Stimulated activated CD4-positive, alpha-beta T cell treated with anti-CD3 and anti-CD28 coated beads, Interleukin-1b, Interleukin-23, amount 100 ng/mL, for 4 hours (primary cell): ENCODE data around the gene ZNF775.
A peak's percentile ranks its signal among the peaks of the same experiment; 100 is the strongest.

Experiments used
- DNase-seq, 2 donors: peaks; one replicate each; pipeline ENCODE4 v3.0.0-alpha.2; 2020; ENCODE audit warnings: low read depth in 2 of 2

Gene ZNF775

GRCh38 chr7:150412518-150413488 lies 33.7 kb downstream of the ZNF775 start:
- DNase-seq: no peak

- DNase-seq: no peak
These were observed 34.5 kb downstream of the ZNF775 start for GRCh38 chr7:150413640-150414081.

DNA sequence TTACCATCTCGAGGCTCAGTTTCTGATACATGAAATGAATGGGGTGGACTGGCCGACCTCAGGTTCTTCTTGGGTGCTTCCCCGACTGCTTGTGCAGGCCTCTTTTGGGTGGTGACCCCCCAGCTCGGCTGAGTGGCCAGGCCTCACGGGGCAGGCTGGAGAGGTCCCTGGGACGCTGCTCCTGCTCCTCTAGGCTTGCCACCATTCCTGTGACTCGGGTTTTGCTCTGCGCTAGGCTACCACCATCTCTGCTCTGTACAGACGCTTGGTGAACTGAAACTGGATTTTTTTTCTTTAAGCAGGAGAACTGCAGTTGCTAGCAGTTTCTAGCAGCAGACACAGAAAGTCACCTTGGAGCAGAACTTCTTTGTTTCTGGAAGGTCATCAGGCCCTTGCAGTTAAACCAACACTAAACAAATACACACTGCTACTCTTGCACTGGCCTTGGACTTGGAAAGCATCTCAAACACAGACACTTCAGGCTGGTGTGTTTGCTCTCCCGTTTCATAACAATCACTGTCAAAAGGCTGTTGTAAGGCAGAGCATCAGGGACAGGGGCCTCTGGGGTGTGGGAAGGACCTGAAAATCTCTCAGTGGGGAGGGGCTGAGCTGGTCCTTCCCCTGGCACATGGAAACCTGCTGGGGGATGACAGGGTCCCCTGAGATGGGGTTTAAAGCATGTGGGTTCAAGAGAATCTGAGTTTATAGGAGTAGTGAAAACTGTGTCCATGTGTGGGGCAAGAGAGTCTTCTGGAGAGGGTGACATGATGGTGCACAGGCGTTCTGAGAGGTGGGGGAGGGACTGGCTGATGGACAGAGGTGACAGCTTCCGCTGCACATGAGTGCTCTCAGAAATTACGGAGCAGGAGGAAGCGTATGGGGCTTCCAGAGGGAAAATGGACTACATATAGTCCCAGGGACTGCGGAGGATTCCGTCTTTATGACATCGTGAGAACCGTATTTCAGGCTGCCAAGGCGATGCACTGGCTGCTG lies 36.3 kb downstream of the ZNF775 start:
- no peak for DNase-seq

DNA sequence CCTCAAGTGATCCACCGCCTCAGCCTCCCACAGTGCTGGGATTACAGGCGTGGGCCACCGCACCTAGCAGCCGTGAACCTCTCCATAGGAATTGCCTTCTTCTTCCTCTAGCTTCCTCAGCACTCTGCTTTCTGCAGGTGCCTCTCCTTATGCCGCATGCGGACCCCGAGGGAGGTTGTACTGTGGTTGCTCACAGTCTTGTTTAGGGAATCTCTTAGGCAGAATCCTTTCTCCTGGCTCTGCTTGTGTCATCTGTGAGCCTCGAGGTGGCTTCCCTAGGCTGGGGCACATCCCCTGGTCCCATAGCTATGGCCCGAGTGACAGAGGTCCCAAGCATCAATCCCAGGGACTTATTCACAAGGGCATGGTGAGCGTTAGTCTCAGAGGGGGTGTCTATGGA lies 38.1 kb downstream of the ZNF775 start:
- DNase-seq: no peak

- DNase-seq: no peak
These were observed 38.7 kb downstream of the ZNF775 start for GRCh38 chr7:150417863-150418262.

DNA sequence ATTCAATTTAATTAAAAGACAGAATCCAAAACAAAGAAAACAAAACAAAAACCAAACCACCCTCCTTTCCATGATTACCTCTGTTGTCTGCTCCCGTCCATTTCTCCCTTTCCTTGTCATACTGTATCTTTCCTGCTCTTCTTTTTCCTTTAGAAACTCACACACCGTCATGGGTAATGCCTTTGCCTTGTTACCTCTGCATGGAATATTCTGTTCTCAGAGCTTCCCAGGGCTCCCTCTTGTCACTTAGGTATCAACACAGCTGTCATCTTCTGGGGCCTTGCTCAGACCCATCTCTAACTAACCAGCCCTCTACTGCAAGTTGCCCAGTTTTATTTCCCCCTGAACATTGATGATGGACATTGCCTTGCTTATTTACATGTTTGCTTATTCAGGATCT lies 41.1 kb downstream of the ZNF775 start:
- no peak for DNase-seq

DNA sequence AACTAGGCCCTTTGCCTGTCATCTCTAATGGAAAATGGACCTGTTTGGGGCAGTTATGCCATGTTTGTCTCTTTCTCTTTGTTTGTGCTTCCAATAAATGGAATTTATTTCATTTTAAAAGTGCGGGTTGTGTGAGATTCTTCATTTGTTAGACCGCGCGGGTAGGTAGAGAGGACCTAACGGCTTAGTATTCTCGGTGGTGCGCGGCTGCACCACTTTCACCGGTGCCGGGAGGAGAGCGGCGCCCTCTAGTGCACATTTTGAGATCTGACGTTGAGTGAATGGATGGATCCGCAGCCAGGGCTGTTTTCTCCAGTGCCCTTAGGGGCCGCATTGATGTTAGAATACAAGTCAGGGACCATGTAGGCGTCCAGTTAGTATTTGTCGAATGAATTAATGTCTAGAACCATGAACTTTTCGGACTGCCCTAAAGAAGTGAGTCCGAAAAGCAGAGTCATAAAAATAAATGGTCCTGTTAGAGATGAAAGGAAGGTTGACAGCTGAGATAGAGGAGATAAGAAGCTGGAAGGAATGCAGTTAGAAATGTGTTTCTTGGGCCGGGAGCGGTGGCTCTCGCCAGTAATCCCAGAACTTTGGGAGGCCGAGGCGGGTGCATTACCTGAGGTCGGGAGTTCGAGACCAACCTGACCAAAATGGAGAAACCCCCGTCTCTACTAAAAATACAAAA lies 42.0 kb downstream of the ZNF775 start:
- DNase-seq: peak; percentile 75 to 88

DNA sequence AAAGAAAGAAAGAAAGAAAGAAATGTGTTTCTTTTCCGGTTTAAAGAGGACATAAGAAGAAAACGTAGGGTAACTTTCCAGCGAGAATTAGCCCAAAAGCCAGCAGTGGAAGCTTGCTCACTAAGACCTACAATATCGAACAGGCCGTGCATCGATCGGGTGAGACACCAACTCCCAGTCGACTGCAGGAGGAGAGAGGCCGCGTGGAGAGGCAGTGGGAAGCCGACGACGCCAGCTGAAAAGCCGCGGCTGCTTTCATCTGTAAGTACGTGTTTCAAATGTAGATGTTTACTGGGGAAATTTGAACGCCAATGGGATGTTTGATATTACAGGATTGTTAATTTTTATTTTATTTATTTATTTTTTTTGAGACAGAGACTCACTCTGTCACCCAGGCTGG lies 42.7 kb downstream of the ZNF775 start:
- no peak for DNase-seq

GRCh38 chr7:150425670-150426069 lies 46.5 kb downstream of the ZNF775 start:
- no peak for DNase-seq

- no peak for DNase-seq
These were observed 49.7 kb downstream of the ZNF775 start for GRCh38 chr7:150428671-150429451.

GRCh38 chr7:150429699-150430098 lies 50.6 kb downstream of the ZNF775 start:
- no peak for DNase-seq

DNA sequence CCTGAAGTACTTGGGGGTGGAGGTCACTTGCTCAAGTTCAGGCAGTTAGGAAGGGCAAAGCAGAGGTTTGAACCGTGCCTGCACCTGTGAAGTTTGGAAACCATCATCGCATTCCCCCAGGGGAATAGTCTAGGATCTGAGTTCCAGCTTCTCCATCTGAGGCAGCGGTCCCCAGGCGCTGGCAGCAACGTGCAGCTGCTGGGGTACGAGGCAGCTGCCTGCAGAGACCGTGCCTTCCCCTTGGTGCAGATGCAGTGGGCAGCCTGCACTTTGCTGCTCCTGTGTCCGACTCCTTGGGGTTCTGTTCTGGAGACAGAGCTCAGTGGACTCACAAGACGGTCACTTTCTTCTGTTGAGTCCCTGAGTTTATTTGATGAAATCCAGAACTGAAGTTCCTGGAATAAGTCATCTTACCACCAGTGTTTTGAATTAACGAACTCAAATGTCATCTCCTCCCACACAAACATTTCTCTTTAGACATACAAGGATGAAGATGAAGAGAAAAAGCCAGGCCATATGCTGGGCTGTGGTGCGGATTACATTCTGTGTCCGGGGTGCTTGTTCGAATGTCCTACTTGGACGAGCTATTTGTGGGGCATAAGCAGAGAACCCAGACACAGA lies 51.4 kb downstream of the ZNF775 start:
- no peak for DNase-seq

- DNase-seq: no peak
These were observed 52.9 kb downstream of the ZNF775 start for GRCh38 chr7:150431839-150432658.

DNA sequence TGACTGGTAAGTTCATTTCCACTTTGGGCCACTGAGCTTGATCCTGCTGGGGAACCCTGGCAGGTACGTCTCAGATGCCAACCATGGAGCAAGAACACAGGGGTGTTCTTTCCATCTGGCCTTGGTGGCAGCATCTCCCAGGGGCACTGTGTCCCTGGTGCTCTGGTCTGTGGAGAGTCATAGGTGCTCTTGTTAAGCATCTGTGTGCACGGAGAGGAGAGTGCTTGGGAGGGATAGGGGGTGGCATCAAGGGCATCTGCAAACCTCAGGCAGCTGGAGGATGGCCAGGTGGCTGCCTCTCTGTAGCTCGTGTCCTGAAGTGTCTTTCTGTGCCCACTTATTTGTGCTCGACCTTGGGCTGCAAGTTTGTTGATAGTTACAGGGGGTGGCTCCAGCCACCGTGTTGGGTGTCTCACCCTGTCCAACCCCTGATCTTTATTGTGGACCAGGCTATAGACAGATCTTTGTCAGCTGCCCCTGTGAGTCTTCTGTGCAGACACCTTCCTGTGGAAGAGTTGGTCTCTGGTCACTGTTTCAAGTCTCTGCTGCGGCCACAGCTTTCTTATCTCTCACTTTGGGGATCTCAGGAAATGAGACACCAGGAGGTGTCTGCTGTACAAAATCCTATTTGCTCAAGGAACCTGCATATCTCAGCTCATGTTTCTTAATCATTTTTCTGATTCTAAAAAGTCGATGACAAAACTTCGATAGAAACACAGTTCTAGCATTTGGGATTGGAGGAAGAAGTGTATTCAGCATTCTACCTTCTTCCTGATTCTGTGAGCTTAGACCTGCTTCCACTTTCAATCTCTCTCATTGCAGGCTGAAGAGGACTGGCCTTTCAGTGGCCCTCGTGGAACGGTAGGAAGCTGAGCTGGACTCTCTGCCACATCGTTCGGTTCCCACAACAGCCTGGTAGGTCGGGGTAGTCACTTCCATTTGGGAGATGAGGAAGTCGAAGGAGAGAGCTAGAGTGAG lies 54.1 kb downstream of the ZNF775 start:
- DNase-seq: no peak

GRCh38 chr7:150434240-150434639 lies 55.1 kb downstream of the ZNF775 start:
- DNase-seq: no peak

DNA sequence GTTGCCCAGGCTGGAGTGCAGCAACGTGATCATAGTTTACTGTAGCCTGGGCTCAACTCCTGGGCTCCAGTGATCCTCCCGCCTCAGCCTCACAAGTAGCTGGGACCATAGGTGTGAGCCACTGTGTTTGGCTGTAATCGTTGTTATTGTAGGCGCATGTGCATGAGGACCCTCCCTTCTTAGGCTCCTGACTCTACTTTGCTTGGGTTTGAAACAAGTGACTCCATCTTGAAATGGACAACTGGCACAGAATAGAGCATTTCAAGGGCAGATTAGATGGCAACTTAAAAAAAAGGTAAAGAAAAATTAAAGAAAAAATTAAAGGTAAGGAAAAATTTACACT lies 55.9 kb downstream of the ZNF775 start:
- DNase-seq: no peak

DNA sequence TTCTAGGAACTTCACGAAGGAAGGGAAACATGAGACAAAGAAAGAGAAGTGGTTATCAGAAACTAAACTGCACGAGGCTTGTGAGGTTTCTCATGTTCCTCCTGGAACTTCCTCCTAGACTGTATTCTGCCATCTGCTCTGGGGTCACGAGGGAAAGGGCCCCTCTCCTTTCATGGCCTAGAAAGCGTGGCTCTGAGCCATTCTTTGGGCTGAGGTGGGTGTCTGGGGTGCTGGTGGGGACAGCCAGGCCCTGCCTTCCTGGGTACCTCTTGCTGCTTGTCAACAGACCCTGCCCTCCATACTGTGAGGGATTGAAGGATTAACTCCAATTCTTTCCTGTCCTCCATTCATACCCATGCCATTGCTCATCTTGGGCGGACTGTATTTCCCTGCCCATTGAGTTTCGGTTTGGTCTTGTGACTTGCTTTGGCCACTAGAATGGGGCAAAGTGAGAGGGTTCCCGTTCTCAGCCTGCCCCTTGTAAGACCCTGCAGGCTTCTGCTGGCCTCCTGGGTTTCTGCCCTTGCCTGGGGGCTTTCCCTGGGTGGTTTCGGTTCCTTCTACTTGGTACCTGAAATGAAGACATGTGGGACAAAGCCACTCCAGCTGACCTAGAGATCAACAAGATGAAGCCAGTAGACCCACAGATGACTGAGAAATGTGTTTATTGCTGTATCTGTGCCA lies 56.4 kb downstream of the ZNF775 start:
- no peak for DNase-seq

- DNase-seq: no peak
These were observed 60.8 kb downstream of the ZNF775 start for GRCh38 chr7:150439967-150440366.
